ENCODE data around the gene ZNF654. TPM values are rescaled to one million over a fixed set of nuclear protein-coding genes. Genes with fewer than 3 reads are reported as not detected.
A peak's percentile ranks its signal among the peaks of the same experiment; 100 is the strongest.

ZNF654 gene
- total and polyA plus RNA-seq, 2 donors (not counting 1 experiment from before 2014, with no cell fraction given), result 4.0 to 19.5 TPM

DNA sequence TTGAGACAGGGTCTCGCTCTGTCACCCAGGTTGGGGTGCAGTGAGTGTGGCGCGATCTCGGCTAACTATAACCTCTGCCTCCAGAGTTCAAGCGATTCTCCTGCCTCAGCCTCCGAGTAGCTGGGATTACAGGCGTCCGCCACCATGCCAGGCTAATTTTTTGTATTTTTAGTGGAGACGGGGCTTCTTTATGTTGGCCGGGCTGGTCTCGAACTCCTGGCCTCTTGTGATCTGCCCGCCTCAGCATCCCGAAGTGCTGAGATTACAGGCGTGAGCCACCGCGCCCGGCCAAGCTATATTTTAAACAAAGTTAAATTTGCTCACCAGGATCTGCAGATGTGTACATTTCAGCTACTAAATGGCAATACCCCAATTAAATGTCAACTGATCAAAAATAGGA, 89.6 kb downstream of the ZNF654 start:
- Histone ChIP-seq H2AFZ (ENCODE audit: insufficient read depth, low read depth, low read length, poor library complexity, severe bottlenecking) (peak overlapping the region; percentile 94), H3K9ac (ENCODE audit: low read length) (peak overlapping the region; percentile 97), H3K27ac (ENCODE audit: low read length in 2 of 2) (no peak overlapping the region), H3K4me2 (replicated peaks; ENCODE audit: low read depth, low read length, poor library complexity, severe bottlenecking) (peak overlapping the region; percentile 94), H3K36me3 (replicated peaks in 1 of 2; ENCODE audit: control extremely low read depth in 1 of 2, control insufficient read depth in 1 of 2, extremely low read depth in 1 of 2, insufficient read depth in 2 of 2, low read length in 1 of 2) (peaks cover 0 to 2% of the 10 kb centered on the region in 2 experiments), H3K4me3 (ENCODE audit: control extremely low read depth in 1 of 5, extremely low read depth in 1 of 5, insufficient read depth in 1 of 5, low read depth in 2 of 5, low read length in 4 of 5) (peak overlapping the region; percentile 88 to 100 (median 95)), H3K4me1 (ENCODE audit: control insufficient read depth in 2 of 2, insufficient read depth in 2 of 2, low read length in 2 of 2) (peaks cover 25 to 33% of the 10 kb centered on the region in 2 donors), H3K9me3 (ENCODE audit: control extremely low read depth in 1 of 3, control insufficient read depth in 2 of 3, insufficient read depth in 1 of 3, low read length in 2 of 3) (no peaks in the 10 kb centered on the region), H3K79me2 (ENCODE audit: control insufficient read depth, insufficient read depth, low read length) (peaks cover 38% of the 10 kb centered on the region), H4K20me1 (ENCODE audit: control insufficient read depth, insufficient read depth, low read length, poor library complexity, severe bottlenecking) (no peaks in the 10 kb centered on the region), H3K27me3 (replicated peaks in 1 of 4; ENCODE audit: control extremely low read depth in 1 of 4, control insufficient read depth in 3 of 4, insufficient read depth in 4 of 4, low read length in 3 of 4) (no peaks in the 10 kb centered on the region)
- no peak for TF ChIP-seq EZH2 (IDR thresholded peaks at IDR 0.05; ENCODE audit: borderline replicate concordance, insufficient read depth, low read depth, low read length, poor library complexity, severe bottlenecking)
- TF ChIP-seq, protein P1, sequence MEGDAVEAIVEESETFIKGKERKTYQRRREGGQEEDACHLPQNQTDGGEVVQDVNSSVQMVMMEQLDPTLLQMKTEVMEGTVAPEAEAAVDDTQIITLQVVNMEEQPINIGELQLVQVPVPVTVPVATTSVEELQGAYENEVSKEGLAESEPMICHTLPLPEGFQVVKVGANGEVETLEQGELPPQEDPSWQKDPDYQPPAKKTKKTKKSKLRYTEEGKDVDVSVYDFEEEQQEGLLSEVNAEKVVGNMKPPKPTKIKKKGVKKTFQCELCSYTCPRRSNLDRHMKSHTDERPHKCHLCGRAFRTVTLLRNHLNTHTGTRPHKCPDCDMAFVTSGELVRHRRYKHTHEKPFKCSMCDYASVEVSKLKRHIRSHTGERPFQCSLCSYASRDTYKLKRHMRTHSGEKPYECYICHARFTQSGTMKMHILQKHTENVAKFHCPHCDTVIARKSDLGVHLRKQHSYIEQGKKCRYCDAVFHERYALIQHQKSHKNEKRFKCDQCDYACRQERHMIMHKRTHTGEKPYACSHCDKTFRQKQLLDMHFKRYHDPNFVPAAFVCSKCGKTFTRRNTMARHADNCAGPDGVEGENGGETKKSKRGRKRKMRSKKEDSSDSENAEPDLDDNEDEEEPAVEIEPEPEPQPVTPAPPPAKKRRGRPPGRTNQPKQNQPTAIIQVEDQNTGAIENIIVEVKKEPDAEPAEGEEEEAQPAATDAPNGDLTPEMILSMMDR (IDR thresholded peaks at IDR 0.05), result no peak
- Mint-ChIP-seq H3K4me3 (peak overlapping the region; percentile 94), H3K4me1 (peaks cover 32% of the 10 kb centered on the region), H3K9me3 (ENCODE audit: insufficient read depth) (no peaks in the 10 kb centered on the region), H3K27ac (no peak overlapping the region), H3K27me3 (no peaks in the 10 kb centered on the region)
- WGBS (ENCODE audit: insufficient coverage), result 87% methylated on average over 14 of the region's 17 CpGs
- intact Hi-C loops (cut with micrococcal nuclease), result loop anchor here (1.0 to 5.0 kb wide), 2 partner anchors 36 to 89 kb away; partner anchors contain the start of genes CGGBP1 and ZNF654
- no peak for ATAC-seq (ENCODE audit: low read depth)
- DNase-seq, result no peak
- ChIA-PET POLR2A (interaction anchor here (0.6 kb wide), 1 partner anchor 263 kb away, joined by 3 read pairs; no protein-coding TSS in a partner anchor), CTCF (interaction anchor here (3.0 kb wide), 1 partner anchor 35 kb away, joined by 10 read pairs; no protein-coding TSS in a partner anchor)

DNA sequence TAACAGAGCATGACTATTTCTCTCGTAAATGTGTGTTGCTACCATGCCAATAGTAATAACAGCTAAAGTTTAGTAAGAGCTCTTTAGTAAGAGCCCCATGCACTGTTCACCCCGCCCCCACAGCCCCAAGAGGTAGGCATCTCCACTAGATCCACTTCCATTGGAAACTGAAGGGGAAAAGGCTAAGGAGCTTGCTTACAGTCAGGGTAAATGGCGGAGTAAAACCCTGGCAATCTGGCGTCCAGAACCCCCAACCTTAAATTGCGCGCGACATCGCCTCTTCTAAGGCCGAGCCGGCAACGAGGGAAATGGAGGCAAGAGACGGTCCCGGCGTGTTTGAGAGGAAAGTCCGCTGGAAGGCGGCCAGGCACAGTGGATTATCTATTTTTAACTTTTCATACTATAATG, 90.0 kb downstream of the ZNF654 start:
- TF ChIP-seq, protein P1 (IDR thresholded peaks at IDR 0.05), result no peak
- TF ChIP-seq EZH2 (IDR thresholded peaks at IDR 0.05; ENCODE audit: borderline replicate concordance, insufficient read depth, low read depth, low read length, poor library complexity, severe bottlenecking), result no peak
- Histone ChIP-seq H3K4me3 (ENCODE audit: control extremely low read depth in 1 of 5, extremely low read depth in 1 of 5, insufficient read depth in 1 of 5, low read depth in 2 of 5, low read length in 4 of 5) (peak overlapping the region; percentile 88 to 100 (median 95)), H3K27ac (ENCODE audit: low read length in 2 of 2) (peak overlapping the region; percentile 93 to 98), H3K9me3 (ENCODE audit: control extremely low read depth in 1 of 3, control insufficient read depth in 2 of 3, insufficient read depth in 1 of 3, low read length in 2 of 3) (no peaks in the 10 kb centered on the region), H3K27me3 (replicated peaks in 1 of 4; ENCODE audit: control extremely low read depth in 1 of 4, control insufficient read depth in 3 of 4, insufficient read depth in 4 of 4, low read length in 3 of 4) (no peaks in the 10 kb centered on the region), H3K9ac (ENCODE audit: low read length) (peak overlapping the region; percentile 97), H3K79me2 (ENCODE audit: control insufficient read depth, insufficient read depth, low read length) (peaks cover 42% of the 10 kb centered on the region), H3K4me2 (replicated peaks; ENCODE audit: low read depth, low read length, poor library complexity, severe bottlenecking) (peak overlapping the region; percentile 94), H3K4me1 (ENCODE audit: control insufficient read depth in 2 of 2, insufficient read depth in 2 of 2, low read length in 2 of 2) (peaks cover 25 to 33% of the 10 kb centered on the region in 2 donors), H3K36me3 (replicated peaks in 1 of 2; ENCODE audit: control extremely low read depth in 1 of 2, control insufficient read depth in 1 of 2, extremely low read depth in 1 of 2, insufficient read depth in 2 of 2, low read length in 1 of 2) (peaks cover 0 to 7% of the 10 kb centered on the region in 2 experiments), H2AFZ (ENCODE audit: insufficient read depth, low read depth, low read length, poor library complexity, severe bottlenecking) (peak overlapping the region; percentile 94), H4K20me1 (ENCODE audit: control insufficient read depth, insufficient read depth, low read length, poor library complexity, severe bottlenecking) (no peaks in the 10 kb centered on the region)
- Mint-ChIP-seq H3K27ac (peak overlapping the region; percentile 95), H3K27me3 (no peaks in the 10 kb centered on the region), H3K9me3 (ENCODE audit: insufficient read depth) (no peaks in the 10 kb centered on the region), H3K4me3 (peak overlapping the region; percentile 94), H3K4me1 (peaks cover 32% of the 10 kb centered on the region)
- no peak for DNase-seq
- intact Hi-C loops (cut with micrococcal nuclease), result loop anchor here (1.0 to 5.0 kb wide), 2 partner anchors 37 to 90 kb away; partner anchors contain the start of genes CGGBP1 and ZNF654
- ChIA-PET CTCF (interaction anchor here (0.9 to 3.0 kb wide), 4 partner anchors 15 to 147 kb away, joined by 3 to 10 read pairs (median 4); no protein-coding TSS in a partner anchor), POLR2A (interaction anchor here (0.6 to 2.5 kb wide), 2 partner anchors 15 to 90 kb away, joined by 4 to 25 read pairs; partner anchors contain the start of genes CGGBP1 and ZNF654)
- 0% methylated on average over 3 of the region's 16 CpGs for WGBS (ENCODE audit: insufficient coverage)
- no peak for ATAC-seq (ENCODE audit: low read depth)
